IPS-18c (cell line): ENCODE data around the gene GPR161.
"Not testable (repeated sequence)": the region's sequence is repeated elsewhere in the genome, so short reads cannot be mapped to it uniquely, and the experiment has no call there.

Experiments used
- H3K4me3 ChIP-seq: 2 replicates; pipeline ENCODE4 v1.7.0; 2013; ENCODE audit warnings: low read depth, mild to moderate bottlenecking, low read length, moderate library complexity; ENCODE audit not compliant: insufficient read depth
- H3K9me3 ChIP-seq: one replicate; pipeline ENCODE4 v1.6.1; 2013; ENCODE audit warnings: mild to moderate bottlenecking, low read length, moderate library complexity; ENCODE audit not compliant: control insufficient read depth, insufficient read depth

Gene GPR161

GRCh38 chr1:168083456-168084325 lies 53.0 kb downstream of the GPR161 start:
- H3K9me3 ChIP-seq, result no peaks in the 10 kb centered on the region
- H3K4me3 ChIP-seq, result no peak overlapping the region

- H3K9me3 ChIP-seq, result no peaks in the 10 kb centered on the region
- no peak overlapping the region for H3K4me3 ChIP-seq
These were observed 54.5 kb downstream of the GPR161 start for GRCh38 chr1:168082008-168082876.

DNA sequence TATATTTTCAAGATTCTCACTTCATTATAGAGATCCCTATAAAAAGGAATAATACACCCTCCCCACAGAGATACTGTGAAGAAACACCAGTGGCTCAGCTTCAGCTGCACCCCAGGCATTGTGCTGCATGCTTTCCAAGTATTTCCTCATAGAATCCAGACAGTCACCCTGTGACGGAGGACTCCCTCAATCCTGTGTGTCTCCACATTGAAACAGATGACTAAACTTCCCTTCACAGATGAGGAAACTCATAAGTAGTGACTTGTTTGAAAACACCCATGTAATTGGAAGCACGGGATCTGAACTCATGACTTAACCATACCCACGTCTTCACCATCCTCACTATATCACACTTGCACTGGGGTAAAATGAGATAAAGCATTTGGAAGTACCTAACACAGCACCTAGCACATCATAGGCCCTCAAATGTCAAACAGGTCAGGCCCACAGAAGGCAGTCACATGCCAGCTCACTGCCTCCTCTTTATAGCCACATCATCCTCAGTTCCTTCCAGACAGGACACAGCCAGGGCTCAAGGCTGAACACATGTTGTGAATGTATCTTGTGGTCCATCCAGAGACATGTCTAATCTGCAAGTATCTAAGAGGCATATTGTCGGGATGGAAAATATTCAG lies 55.2 kb downstream of the GPR161 start:
- no peak overlapping the region for H3K4me3 ChIP-seq
- H3K9me3 ChIP-seq, result no peaks in the 10 kb centered on the region

DNA sequence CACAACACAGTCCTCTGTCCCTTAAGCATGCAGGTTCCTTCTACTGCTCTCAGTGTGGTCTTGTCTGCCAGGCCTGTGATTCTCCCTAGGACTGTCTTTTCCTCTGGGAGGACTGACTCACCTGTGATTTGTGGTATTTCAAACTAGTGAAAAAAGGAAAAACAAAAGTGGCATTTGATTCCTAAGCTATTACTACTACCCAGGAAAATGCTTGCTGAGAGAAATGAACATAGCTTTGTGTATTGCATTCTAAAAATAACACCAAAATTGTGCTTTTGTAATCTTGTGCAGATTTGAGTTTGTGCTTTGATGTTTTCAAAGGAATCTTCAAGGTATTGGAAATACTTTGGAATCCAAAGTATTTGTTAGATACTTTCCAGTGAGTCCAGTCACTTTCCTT lies 57.0 kb downstream of the GPR161 start:
- no peak overlapping the region for H3K4me3 ChIP-seq
- H3K9me3 ChIP-seq, result no peaks in the 10 kb centered on the region

GRCh38 chr1:168069384-168069783 lies 67.3 kb downstream of the GPR161 start:
- Histone ChIP-seq H3K9me3 (no peaks in the 10 kb centered on the region), H3K4me3 (no peak overlapping the region)

DNA sequence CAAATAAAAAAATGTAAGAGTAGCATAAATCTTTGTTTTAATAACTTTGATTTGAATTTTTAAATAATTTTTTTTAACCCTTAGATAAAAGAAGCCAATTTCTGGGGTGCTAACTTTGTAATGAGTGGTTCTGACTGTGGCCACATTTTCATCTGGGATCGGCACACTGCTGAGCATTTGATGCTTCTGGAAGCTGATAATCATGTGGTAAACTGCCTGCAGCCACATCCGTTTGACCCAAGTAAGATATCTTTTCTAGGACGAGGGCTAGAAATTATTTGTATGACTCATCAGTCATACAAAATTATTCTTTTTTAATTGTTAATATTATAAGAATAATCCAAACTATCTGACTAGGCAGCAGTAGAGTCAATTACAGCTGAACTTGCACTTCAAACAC lies 71.2 kb downstream of the GPR161 start:
- H3K9me3 ChIP-seq, result no peaks in the 10 kb centered on the region
- H3K4me3 ChIP-seq, result no peak overlapping the region

DNA sequence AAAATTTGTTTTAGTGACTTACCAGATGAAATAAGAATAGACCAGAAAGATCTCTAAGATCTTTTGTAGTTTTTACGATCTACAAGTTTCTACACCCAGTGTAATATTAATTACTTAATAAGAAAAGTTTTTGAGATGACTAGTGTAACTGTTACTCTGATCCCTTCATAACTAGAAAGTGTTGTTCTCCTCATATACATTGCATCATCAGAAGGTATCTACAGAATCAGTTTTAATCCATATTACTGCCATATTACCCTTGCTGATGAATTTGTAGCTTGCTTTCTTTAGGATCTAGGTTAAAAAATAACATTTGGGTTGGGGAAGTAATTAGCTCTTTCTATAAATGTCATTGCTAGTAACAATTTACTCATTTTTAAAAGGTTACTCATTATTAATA lies 72.5 kb downstream of the GPR161 start:
- H3K9me3 ChIP-seq, result no peaks in the 10 kb centered on the region
- H3K4me3 ChIP-seq, result no peak overlapping the region

- Histone ChIP-seq H3K9me3 (no peaks in the 10 kb centered on the region), H3K4me3 (no peak overlapping the region)
These were observed 78.8 kb downstream of the GPR161 start for GRCh38 chr1:168057921-168058320.

- Histone ChIP-seq H3K9me3 (no peaks in the 10 kb centered on the region), H3K4me3 (no peak overlapping the region)
These were observed 79.4 kb downstream of the GPR161 start for GRCh38 chr1:168057355-168057754.

DNA sequence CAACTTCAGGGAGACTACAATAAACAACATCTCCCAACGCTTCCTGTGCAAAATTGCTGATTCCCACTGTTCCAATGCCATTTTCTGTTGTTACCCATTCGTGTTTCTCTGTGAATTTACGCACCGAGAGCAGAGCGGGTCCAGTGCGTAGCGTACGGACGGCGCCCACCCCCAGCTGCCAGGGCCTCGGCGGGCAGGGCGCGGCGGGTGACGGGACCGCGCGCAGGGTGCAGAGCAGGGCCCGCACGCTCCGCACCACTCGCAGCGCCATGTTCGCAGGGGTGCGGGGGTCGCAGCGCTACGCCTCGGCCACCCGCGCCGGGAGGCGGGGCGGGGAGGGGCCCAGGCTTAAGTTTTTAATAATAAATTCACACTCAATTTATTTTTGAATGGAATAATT lies 80.6 kb downstream of the GPR161 start:
- H3K9me3 ChIP-seq, H3K4me3 ChIP-seq: not testable (repeated sequence)

GRCh38 chr1:168054117-168054516 lies 82.6 kb downstream of the GPR161 start:
- no peaks in the 10 kb centered on the region for H3K9me3 ChIP-seq
- no peak overlapping the region for H3K4me3 ChIP-seq

DNA sequence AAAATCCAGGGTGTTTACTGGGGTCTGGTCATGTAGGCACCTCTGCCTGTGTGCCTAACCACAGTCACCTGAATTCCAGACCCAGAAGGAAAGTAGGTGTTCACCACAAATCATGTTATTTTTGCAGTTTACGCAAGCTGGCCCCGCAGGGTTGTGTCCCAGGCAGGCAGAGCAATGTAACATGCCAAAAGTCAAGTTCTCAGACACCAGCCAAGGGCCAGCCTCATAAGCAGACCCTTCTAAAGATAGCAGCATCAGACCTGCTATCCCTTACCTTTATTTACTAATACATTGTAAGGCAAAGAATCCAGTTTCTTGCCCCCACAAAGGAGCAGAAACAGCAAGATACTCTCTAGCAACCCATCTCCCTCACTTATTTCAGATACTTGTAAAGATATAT lies 83.0 kb downstream of the GPR161 start:
- Histone ChIP-seq H3K4me3 (no peak overlapping the region), H3K9me3 (no peaks in the 10 kb centered on the region)

DNA sequence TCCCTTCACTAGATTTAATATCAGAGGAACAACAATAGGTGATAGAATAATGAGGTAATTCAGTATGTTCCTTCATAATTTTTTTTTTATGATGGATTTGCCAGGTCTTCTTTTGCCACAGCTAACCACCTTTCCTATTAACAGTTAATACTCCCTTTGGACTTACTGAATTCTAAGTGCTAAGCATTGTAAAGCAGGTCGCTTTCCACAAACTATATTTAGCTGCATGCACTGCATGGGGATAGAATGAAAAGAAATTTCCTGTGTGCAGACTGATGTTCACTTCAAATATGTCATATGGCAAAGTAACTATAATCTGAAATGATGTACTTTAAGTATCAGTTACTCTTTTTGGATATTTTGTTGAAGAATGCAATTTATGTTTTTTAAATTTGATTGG lies 85.8 kb downstream of the GPR161 start:
- Histone ChIP-seq H3K4me3 (no peak overlapping the region), H3K9me3 (no peaks in the 10 kb centered on the region)

- Histone ChIP-seq H3K4me3 (no peak overlapping the region), H3K9me3 (no peaks in the 10 kb centered on the region)
These were observed 86.4 kb downstream of the GPR161 start for GRCh38 chr1:168050307-168050706.

GRCh38 chr1:168045311-168045710 lies 91.4 kb downstream of the GPR161 start:
- Histone ChIP-seq H3K4me3 (no peak overlapping the region), H3K9me3 (no peaks in the 10 kb centered on the region)

GRCh38 chr1:168042362-168042761 lies 94.4 kb downstream of the GPR161 start:
- Histone ChIP-seq H3K4me3 (no peak overlapping the region), H3K9me3 (no peaks in the 10 kb centered on the region)

DNA sequence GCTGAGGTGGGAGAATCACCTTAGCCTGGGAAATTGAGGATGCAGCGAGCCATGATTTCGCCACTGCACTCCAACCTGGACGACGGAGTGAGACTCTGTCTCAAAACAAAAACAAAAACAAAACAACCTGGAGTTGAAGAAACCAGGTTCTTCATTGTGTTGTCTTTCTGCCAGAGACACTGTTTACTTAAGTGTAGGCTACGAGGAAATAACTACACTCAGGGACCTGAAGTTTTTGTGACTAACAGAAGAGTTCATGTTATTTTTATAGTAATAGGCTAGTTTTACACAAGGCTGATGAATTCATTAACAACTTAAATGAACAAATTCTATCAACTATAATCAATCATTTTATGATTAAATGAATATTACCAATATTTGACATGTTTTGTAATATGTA lies 101.4 kb downstream of the GPR161 start:
- Histone ChIP-seq H3K4me3 (no peak overlapping the region), H3K9me3 (no peaks in the 10 kb centered on the region)

DNA sequence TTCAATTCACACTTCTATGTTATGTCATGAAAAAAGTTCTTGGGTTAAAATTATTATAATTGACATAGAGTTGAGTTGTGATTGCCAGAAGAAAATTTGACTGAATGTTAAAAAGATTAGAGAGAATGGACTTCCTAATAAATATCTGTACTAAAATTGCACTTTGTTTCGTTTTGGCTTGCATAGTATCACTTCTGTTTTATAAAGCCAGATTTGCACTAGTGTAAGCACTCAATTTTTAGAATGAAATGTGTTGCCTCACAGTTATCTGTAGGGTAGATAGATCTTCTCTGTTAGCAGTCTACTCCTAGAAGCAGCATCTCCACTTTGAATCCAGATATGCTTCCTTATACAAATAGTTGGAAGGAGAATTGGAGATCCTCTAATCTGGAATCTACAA lies 104.7 kb downstream of the GPR161 start:
- Histone ChIP-seq H3K9me3 (no peaks in the 10 kb centered on the region), H3K4me3 (no peak overlapping the region)
